ENCODE measurements around the gene SLC14A1.

DNA sequence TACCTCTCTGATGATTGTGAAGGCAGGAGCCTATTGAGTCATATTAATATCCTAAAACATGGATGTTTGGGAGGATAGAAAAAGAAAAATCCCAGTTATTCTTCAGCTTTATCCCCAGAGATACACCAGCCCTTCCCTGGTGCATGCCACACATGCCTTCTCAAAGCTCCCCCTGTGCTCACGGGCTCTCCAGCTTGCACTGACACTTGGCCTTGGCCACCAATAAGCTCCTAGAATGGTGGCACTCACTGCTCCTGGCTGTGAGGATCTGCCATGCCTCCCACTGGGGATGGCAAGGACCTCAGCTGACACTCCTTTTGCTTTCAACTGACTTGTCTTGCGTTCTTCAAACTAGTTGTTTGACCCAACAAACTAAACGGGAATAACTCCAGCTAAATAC lies 15.9 kb downstream of the SLC14A1 start:
- TF ChIP-seq, protein P1, sequence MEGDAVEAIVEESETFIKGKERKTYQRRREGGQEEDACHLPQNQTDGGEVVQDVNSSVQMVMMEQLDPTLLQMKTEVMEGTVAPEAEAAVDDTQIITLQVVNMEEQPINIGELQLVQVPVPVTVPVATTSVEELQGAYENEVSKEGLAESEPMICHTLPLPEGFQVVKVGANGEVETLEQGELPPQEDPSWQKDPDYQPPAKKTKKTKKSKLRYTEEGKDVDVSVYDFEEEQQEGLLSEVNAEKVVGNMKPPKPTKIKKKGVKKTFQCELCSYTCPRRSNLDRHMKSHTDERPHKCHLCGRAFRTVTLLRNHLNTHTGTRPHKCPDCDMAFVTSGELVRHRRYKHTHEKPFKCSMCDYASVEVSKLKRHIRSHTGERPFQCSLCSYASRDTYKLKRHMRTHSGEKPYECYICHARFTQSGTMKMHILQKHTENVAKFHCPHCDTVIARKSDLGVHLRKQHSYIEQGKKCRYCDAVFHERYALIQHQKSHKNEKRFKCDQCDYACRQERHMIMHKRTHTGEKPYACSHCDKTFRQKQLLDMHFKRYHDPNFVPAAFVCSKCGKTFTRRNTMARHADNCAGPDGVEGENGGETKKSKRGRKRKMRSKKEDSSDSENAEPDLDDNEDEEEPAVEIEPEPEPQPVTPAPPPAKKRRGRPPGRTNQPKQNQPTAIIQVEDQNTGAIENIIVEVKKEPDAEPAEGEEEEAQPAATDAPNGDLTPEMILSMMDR (IDR thresholded peaks at IDR 0.05), result no peak
- TF ChIP-seq POLR2A (IDR thresholded peaks at IDR 0.05), result no peak
- TF ChIP-seq POLR2AphosphoS5 (IDR thresholded peaks at IDR 0.05; ENCODE audit: insufficient read depth in 1 of 2, low read depth in 1 of 2), result no peak

Data from vagina (tissue), 2 donors.